Measurements from ENCODE around the gene CDKN2A. TPM values are rescaled to one million over a fixed set of nuclear protein-coding genes. Genes with fewer than 3 reads are reported as not detected.

The CDKN2A gene
- total RNA-seq, 1 experiment from 2014 or later = 0.57 TPM

DNA sequence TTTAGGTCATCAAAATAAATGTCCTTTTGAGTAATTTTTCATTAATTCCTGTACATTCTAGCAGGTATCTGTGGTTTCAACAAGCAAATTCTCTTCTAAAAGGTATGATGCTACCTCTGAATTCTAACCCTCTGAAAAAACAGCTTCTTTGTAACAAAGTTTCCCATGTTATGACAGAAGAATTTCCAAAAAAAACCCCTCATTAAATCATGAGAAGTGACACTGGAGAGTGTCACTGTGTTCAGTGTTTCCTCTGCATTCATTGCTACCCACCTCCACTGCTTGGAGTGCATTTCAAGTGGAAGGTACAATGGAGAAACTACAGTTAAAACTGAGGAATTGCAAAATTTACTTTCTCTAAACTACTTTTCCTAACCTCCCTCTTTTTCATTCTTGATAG lies 10.1 kb downstream of the CDKN2A start (continued):
- TF ChIP-seq RORB (CRISPR knock-in tag; IDR thresholded peaks at IDR 0.05) (no peak), ZNF423 (CRISPR knock-in tag; IDR thresholded peaks at IDR 0.05) (no peak)
- TF ChIP-seq, protein P1, sequence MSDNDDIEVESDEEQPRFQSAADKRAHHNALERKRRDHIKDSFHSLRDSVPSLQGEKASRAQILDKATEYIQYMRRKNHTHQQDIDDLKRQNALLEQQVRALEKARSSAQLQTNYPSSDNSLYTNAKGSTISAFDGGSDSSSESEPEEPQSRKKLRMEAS (CRISPR knock-in tag; IDR thresholded peaks at IDR 0.05) = no peak

DNA sequence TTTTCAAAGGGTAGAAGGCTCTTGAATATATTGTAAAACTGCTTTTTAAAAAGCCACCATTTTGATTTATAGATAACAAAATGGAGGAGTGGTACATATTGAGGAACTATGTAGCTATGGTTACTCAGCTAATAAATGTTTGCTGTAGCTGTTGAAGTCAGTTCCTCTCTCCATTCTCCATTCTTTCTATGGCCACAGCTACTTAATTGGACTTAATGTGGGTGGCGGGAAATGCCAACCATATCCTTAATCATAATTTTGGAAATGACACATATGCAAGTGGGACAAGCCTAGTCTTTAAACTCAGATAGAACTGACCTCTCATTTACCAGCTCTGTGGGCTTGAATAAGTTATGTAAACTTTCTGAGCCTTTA lies 10.6 kb downstream of the CDKN2A start:
- DNase-seq (ENCODE audit: low spot score) = no peak
- no peaks in the 10 kb centered on the region for H3K36me3 Mint-ChIP-seq
- no peaks in the 10 kb centered on the region for H3K9me3 Mint-ChIP-seq
- H3K27me3 Mint-ChIP-seq (ENCODE audit: low read depth) = peaks cover 98% of the 10 kb centered on the region
- ChIA-PET CTCF (interaction anchor here (1.4 to 1.5 kb wide), 2 partner anchors 14 to 25 kb away, joined by 3 to 5 read pairs; no protein-coding TSS in a partner anchor), POLR2A (no interaction called here)
- no peak for ATAC-seq
- peaks cover 3% of the 10 kb centered on the region for H3K4me1 Mint-ChIP-seq
- no peak overlapping the region for H3K4me3 Mint-ChIP-seq
- TF ChIP-seq ETV6 (CRISPR knock-in tag; IDR thresholded peaks at IDR 0.05) (no peak), TEAD4 (CRISPR knock-in tag; IDR thresholded peaks at IDR 0.05) (no peak), EMX1 (CRISPR knock-in tag; IDR thresholded peaks at IDR 0.05) (no peak), RELA (CRISPR knock-in tag; IDR thresholded peaks at IDR 0.05; ENCODE audit: borderline replicate concordance) (no peak), JUN (CRISPR knock-in tag; IDR thresholded peaks at IDR 0.05) (no peak), RORB (CRISPR knock-in tag; IDR thresholded peaks at IDR 0.05) (no peak), IRF2 (CRISPR knock-in tag; IDR thresholded peaks at IDR 0.05; ENCODE audit: borderline replicate concordance, low read depth) (no peak), SMAD4 (CRISPR knock-in tag; IDR thresholded peaks at IDR 0.05) (no peak), FOXK1 (CRISPR knock-in tag; IDR thresholded peaks at IDR 0.05) (no peak), ZNF263 (CRISPR knock-in tag; IDR thresholded peaks at IDR 0.05; ENCODE audit: low read depth) (no peak)
- TF ChIP-seq, protein P2, sequence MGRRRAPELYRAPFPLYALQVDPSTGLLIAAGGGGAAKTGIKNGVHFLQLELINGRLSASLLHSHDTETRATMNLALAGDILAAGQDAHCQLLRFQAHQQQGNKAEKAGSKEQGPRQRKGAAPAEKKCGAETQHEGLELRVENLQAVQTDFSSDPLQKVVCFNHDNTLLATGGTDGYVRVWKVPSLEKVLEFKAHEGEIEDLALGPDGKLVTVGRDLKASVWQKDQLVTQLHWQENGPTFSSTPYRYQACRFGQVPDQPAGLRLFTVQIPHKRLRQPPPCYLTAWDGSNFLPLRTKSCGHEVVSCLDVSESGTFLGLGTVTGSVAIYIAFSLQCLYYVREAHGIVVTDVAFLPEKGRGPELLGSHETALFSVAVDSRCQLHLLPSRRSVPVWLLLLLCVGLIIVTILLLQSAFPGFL (CRISPR knock-in tag; IDR thresholded peaks at IDR 0.05; ENCODE audit: borderline replicate concordance) = no peak
- TF ChIP-seq, protein P3, sequence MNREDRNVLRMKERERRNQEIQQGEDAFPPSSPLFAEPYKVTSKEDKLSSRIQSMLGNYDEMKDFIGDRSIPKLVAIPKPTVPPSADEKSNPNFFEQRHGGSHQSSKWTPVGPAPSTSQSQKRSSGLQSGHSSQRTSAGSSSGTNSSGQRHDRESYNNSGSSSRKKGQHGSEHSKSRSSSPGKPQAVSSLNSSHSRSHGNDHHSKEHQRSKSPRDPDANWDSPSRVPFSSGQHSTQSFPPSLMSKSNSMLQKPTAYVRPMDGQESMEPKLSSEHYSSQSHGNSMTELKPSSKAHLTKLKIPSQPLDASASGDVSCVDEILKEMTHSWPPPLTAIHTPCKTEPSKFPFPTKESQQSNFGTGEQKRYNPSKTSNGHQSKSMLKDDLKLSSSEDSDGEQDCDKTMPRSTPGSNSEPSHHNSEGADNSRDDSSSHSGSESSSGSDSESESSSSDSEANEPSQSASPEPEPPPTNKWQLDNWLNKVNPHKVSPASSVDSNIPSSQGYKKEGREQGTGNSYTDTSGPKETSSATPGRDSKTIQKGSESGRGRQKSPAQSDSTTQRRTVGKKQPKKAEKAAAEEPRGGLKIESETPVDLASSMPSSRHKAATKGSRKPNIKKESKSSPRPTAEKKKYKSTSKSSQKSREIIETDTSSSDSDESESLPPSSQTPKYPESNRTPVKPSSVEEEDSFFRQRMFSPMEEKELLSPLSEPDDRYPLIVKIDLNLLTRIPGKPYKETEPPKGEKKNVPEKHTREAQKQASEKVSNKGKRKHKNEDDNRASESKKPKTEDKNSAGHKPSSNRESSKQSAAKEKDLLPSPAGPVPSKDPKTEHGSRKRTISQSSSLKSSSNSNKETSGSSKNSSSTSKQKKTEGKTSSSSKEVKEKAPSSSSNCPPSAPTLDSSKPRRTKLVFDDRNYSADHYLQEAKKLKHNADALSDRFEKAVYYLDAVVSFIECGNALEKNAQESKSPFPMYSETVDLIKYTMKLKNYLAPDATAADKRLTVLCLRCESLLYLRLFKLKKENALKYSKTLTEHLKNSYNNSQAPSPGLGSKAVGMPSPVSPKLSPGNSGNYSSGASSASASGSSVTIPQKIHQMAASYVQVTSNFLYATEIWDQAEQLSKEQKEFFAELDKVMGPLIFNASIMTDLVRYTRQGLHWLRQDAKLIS (CRISPR knock-in tag; IDR thresholded peaks at IDR 0.05; ENCODE audit: borderline replicate concordance) = no peak
- TF ChIP-seq, protein P4, sequence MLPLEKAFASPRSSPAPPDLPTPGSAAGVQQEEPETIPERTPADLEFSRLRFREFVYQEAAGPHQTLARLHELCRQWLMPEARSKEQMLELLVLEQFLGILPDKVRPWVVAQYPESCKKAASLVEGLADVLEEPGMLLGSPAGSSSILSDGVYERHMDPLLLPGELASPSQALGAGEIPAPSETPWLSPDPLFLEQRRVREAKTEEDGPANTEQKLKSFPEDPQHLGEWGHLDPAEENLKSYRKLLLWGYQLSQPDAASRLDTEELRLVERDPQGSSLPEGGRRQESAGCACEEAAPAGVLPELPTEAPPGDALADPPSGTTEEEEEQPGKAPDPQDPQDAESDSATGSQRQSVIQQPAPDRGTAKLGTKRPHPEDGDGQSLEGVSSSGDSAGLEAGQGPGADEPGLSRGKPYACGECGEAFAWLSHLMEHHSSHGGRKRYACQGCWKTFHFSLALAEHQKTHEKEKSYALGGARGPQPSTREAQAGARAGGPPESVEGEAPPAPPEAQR (CRISPR knock-in tag; IDR thresholded peaks at IDR 0.05) = no peak
- TF ChIP-seq, protein P5, sequence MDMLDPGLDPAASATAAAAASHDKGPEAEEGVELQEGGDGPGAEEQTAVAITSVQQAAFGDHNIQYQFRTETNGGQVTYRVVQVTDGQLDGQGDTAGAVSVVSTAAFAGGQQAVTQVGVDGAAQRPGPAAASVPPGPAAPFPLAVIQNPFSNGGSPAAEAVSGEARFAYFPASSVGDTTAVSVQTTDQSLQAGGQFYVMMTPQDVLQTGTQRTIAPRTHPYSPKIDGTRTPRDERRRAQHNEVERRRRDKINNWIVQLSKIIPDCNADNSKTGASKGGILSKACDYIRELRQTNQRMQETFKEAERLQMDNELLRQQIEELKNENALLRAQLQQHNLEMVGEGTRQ (CRISPR knock-in tag; IDR thresholded peaks at IDR 0.05) = no peak
- H3K27ac Mint-ChIP-seq = no peak overlapping the region

DNA sequence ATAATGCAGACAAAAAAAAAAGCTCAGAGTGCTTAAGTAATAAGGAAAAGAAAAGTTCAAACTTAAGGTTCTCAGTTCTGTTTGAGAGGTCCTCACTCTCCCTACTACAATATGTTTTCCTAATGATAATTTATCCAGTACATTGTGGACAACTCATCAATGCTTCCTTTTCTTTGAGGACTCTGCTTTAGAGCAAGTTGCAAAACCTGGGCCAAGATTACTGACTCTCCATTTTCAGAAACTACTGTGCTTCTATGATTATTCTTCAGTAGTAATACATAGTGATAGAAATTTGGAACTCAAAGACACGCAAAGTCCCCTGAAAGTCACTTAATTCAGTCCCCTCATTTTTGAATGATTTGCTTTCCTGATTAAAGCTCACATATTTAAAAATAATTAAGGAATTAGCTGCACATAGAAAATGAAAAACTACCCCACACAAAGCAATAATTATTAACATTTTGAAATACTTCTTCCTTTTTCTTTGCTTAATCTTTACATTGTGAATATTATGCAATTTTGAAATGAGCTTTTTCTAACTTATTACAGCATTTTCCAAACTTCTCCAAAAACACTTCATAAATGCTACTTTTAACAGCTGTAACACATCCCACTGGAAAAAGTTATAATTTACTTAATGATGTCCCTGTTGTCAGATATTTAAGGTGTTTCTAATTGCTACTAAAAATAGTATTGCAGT lies 11.2 kb downstream of the CDKN2A start:
- no peaks in the 10 kb centered on the region for H3K4me1 Mint-ChIP-seq
- no peaks in the 10 kb centered on the region for H3K9me3 Mint-ChIP-seq
- POLR2A ChIA-PET = no interaction called here
- no peaks in the 10 kb centered on the region for H3K36me3 Mint-ChIP-seq
- no peak for ATAC-seq
- peaks cover 98% of the 10 kb centered on the region for H3K27me3 Mint-ChIP-seq (ENCODE audit: low read depth)
- CTCF ChIA-PET = interaction anchor here (1.4 to 1.5 kb wide), 2 partner anchors 14 to 25 kb away, joined by 3 to 5 read pairs; no protein-coding TSS in a partner anchor
- no peak overlapping the region for H3K27ac Mint-ChIP-seq
- H3K4me3 Mint-ChIP-seq = no peak overlapping the region
- no peak for DNase-seq (ENCODE audit: low spot score)
- TF ChIP-seq, protein P6, sequence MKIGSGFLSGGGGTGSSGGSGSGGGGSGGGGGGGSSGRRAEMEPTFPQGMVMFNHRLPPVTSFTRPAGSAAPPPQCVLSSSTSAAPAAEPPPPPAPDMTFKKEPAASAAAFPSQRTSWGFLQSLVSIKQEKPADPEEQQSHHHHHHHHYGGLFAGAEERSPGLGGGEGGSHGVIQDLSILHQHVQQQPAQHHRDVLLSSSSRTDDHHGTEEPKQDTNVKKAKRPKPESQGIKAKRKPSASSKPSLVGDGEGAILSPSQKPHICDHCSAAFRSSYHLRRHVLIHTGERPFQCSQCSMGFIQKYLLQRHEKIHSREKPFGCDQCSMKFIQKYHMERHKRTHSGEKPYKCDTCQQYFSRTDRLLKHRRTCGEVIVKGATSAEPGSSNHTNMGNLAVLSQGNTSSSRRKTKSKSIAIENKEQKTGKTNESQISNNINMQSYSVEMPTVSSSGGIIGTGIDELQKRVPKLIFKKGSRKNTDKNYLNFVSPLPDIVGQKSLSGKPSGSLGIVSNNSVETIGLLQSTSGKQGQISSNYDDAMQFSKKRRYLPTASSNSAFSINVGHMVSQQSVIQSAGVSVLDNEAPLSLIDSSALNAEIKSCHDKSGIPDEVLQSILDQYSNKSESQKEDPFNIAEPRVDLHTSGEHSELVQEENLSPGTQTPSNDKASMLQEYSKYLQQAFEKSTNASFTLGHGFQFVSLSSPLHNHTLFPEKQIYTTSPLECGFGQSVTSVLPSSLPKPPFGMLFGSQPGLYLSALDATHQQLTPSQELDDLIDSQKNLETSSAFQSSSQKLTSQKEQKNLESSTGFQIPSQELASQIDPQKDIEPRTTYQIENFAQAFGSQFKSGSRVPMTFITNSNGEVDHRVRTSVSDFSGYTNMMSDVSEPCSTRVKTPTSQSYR (CRISPR knock-in tag; IDR thresholded peaks at IDR 0.05) = no peak
- TF ChIP-seq, protein P7, sequence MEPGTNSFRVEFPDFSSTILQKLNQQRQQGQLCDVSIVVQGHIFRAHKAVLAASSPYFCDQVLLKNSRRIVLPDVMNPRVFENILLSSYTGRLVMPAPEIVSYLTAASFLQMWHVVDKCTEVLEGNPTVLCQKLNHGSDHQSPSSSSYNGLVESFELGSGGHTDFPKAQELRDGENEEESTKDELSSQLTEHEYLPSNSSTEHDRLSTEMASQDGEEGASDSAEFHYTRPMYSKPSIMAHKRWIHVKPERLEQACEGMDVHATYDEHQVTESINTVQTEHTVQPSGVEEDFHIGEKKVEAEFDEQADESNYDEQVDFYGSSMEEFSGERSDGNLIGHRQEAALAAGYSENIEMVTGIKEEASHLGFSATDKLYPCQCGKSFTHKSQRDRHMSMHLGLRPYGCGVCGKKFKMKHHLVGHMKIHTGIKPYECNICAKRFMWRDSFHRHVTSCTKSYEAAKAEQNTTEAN (CRISPR knock-in tag; IDR thresholded peaks at IDR 0.05) = no peak
- TF ChIP-seq, protein P8, sequence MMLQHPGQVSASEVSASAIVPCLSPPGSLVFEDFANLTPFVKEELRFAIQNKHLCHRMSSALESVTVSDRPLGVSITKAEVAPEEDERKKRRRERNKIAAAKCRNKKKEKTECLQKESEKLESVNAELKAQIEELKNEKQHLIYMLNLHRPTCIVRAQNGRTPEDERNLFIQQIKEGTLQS (CRISPR knock-in tag; conservative IDR thresholded peaks at IDR 0.05) = no peak
- TF ChIP-seq RORB (CRISPR knock-in tag; IDR thresholded peaks at IDR 0.05) (no peak), FOXP1 (CRISPR knock-in tag; IDR thresholded peaks at IDR 0.05; ENCODE audit: borderline replicate concordance) (no peak), IRF2 (CRISPR knock-in tag; IDR thresholded peaks at IDR 0.05; ENCODE audit: borderline replicate concordance, low read depth) (no peak)

Measured in WTC11 (cell line).